NT2/D1 (cell line): ENCODE measurements around the gene S100A7.
"Not testable (repeated sequence)": the region's sequence is repeated elsewhere in the genome, so short reads cannot be mapped to it uniquely, and the experiment has no call there.

Experiments used
- DNase-seq: peaks from one replicate; pipeline ENCODE4 v3.0.0-alpha.2; 2011; ENCODE audit warnings: low read depth, low spot score
- H3K27me3 ChIP-seq: 2 replicates; pipeline ENCODE4 v1.6.0; 2011; ENCODE audit warnings: mild to moderate bottlenecking; ENCODE audit not compliant: insufficient read length, insufficient read depth
- H3K36me3 ChIP-seq: 2 replicates; pipeline ENCODE4 v1.6.1; 2011; ENCODE audit warnings: mild to moderate bottlenecking, low read length, mixed read lengths; ENCODE audit not compliant: insufficient read depth, insufficient read length
- H3K4me1 ChIP-seq: 2 replicates; pipeline ENCODE4 v1.5.1; 2011; ENCODE audit not compliant: insufficient read depth, insufficient read length
- H3K4me3 ChIP-seq: 2 replicates; pipeline ENCODE4 v1.5.1; 2011; ENCODE audit warnings: low read depth; ENCODE audit not compliant: insufficient read length
- H3K9ac ChIP-seq: 2 replicates; pipeline ENCODE4 v1.6.0; 2011; ENCODE audit warnings: low read depth; ENCODE audit not compliant: insufficient read length
- H3K9me3 ChIP-seq: 2 replicates; pipeline ENCODE4 v1.5.1; 2011; ENCODE audit warnings: mild to moderate bottlenecking, low read length; ENCODE audit not compliant: insufficient read depth
- SUZ12 ChIP-seq: IDR thresholded peaks from 2 replicates; pipeline ENCODE4 v1.6.1; 2011; ENCODE audit not compliant: insufficient read length, insufficient read depth; ENCODE audit errors: extremely low read depth
- YY1 ChIP-seq: IDR thresholded peaks from 2 replicates; pipeline ENCODE4 v1.6.1; 2011; ENCODE audit not compliant: insufficient read length, insufficient read depth
- ZNF274 ChIP-seq: IDR thresholded peaks from 2 replicates; pipeline ENCODE4 v1.6.1; 2011; ENCODE audit warnings: mild to moderate bottlenecking, low read depth, low read length

The S100A7 gene

DNA sequence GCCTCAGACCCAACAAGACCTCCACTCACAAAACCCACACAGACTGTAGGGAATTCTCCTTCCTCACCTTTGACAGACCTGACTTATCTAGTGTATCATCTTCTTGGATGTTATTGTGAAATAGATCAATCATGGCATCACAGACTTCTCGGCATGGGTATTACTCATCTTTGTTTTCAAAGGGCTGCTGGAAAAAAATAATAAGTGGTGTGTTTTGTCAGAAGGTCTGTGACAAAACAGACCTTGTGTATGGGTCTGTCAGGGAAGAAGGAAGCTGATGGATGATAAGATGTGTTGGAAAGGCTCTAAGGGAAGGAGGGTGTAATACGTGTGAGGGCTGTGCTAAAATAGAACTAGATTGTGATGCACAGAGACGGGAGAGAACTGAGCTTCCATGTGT is 13.9 kb upstream of the S100A7 start:
- no peak overlapping the region for H3K9ac ChIP-seq
- no peaks in the 10 kb centered on the region for H3K36me3 ChIP-seq
- DNase-seq: no peak
- peaks cover 41% of the 10 kb centered on the region; the same call in 1 of the 2 replicates for H3K9me3 ChIP-seq
- TF ChIP-seq ZNF274: no peak
- TF ChIP-seq YY1: no peak
- TF ChIP-seq SUZ12: no peak
- H3K27me3 ChIP-seq: no peaks in the 10 kb centered on the region
- H3K4me1 ChIP-seq: peaks cover 7% of the 10 kb centered on the region
- no peak overlapping the region for H3K4me3 ChIP-seq

DNA sequence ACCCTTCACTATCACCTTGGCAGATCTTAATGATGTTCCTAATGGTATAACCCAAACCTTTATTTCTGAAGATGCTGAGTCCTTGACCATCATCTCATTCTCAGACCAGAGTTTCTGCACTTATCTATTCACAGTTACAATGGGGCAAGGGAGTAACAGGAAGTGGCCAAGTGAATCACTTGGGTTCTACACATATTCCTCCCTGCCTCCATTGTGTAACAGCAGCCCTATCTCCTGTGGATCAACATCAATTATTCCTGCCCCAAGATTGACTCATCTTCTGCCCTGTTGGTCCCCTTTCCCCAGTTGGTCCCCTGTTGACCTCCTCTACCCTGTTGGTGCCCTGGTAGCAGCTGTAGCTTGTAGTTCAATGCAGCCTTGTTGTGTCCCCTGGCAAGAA is 10.3 kb upstream of the S100A7 start:
- Histone ChIP-seq H3K9me3 (peaks cover 45% of the 10 kb centered on the region; the same call in 1 of the 2 replicates), H3K36me3 (no peaks in the 10 kb centered on the region), H3K4me3 (no peak overlapping the region), H3K9ac (no peak overlapping the region), H3K27me3 (no peaks in the 10 kb centered on the region), H3K4me1 (peaks cover 5% of the 10 kb centered on the region)
- no peak for DNase-seq
- TF ChIP-seq ZNF274: no peak
- no peak for TF ChIP-seq SUZ12

DNA sequence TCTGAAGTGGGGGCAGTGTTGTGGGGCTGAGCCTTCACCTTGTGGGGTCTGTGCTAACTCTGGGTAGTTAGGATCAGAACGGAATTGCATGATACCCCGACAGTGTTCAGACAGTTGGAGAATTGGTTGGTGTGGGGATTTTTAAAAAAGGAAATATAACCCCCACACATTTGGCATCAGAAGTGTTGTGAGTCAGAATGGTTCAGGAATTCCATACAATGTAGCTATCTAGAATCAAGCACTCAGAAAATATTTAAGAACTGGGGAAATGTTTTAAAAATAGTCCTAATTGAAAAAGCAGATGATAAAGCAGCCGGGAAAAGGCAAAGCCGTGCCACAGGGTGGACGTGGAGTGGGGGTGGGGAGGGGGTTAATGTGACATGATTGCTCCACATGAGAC is 6.5 kb upstream of the S100A7 start:
- no peak for DNase-seq
- no peak overlapping the region for H3K4me3 ChIP-seq
- peaks cover 5% of the 10 kb centered on the region for H3K4me1 ChIP-seq
- H3K36me3 ChIP-seq: no peaks in the 10 kb centered on the region
- H3K9me3 ChIP-seq: peaks cover 25% of the 10 kb centered on the region; the same call in 1 of the 2 replicates
- no peaks in the 10 kb centered on the region for H3K27me3 ChIP-seq
- no peak overlapping the region for H3K9ac ChIP-seq
- no peak for TF ChIP-seq SUZ12
- no peak for TF ChIP-seq ZNF274
- no peak for TF ChIP-seq YY1

DNA sequence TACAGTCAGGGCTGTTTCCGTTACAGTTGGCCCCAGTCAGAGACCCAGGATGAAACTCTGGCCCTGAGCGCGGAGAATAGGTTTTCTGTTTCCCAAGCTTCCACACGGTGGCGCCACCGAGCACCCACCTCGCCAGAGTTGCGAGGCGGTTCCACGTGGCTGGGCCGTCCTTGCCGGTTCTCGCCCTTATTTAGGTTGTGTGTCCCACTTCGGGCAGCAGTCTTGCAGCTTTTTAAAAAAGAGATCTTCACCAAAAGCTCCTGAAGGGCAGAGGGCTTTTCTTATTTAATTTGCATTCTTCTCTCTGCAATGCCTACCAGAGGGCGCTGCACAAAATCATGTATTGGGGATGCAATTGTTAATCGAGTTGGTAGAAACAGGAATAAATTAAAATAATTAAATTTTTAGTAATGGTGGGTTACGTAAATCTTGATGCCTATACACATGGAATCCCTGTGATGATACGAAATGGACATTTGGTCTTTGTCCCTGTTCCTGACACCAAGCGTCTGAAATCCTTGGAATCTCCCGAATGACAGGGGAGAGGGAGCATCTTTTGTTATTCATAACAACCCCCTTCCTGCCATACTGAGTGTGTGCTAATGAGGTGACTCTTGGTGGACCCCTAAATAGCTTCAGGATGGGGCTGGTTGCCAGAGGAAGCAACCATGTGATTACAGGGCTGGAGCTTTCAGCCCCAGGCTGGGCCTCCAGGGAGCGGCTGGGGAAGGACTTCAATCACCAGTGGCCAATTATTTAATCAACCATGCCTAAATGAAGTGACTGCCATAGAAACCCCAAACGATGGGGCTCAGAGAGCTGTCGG is 5.6 kb upstream of the S100A7 start:
- TF ChIP-seq ZNF274: no peak
- Histone ChIP-seq H3K27me3 (no peaks in the 10 kb centered on the region), H3K9me3 (peaks cover 16% of the 10 kb centered on the region; the same call in 1 of the 2 replicates), H3K4me3 (no peak overlapping the region), H3K9ac (no peak overlapping the region), H3K36me3 (no peaks in the 10 kb centered on the region), H3K4me1 (peaks cover 5% of the 10 kb centered on the region)
- DNase-seq: peak; percentile 87

DNA sequence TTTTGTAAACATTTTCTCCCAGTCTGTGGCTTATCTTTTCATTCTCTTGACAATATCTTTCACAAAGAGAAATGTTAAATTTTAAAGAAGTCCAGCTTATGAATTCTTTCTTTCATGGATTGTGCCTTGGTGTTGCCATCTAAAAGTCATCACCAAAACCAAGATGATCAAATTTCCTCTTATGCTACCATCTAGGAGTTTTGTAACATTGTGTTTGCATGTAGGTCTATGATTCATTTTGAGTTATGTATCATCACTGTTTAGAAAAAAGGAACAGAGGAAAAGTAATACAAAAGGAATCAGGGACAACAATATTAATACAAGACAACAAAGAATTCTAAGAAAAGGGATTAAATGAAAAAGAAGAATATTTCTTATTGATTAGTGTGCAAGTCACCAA is 2.3 kb upstream of the S100A7 start:
- not testable (repeated sequence) for H3K36me3 ChIP-seq, H3K4me3 ChIP-seq

DNA sequence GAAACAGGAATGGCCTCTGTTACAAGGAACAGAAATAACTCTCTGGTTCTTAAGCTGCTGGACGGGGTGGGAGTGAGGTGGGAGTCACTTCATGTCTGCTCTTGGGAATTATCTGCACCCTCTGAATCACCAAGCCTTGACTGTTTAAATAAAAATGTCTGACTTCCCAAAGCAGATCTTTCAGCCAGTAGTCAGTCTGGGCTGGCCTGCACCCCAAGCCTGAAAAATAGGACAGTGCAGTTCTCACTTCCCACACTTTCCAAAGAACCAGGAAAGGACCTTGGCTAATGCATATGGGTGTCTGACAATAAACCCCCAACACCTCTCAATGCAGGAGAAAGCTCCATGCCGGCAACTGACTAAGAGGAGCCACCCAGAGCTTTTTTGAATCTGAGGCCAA is 796 bp downstream of the S100A7 start:
- Histone ChIP-seq H3K4me1 (no peaks in the 10 kb centered on the region), H3K9me3 (no peaks in the 10 kb centered on the region), H3K27me3 (no peaks in the 10 kb centered on the region), H3K4me3 (no peak overlapping the region), H3K9ac (no peak overlapping the region), H3K36me3 (no peaks in the 10 kb centered on the region)
- DNase-seq: no peak
- TF ChIP-seq YY1 (no peak), ZNF274 (no peak), SUZ12 (no peak)

More for the DNA sequence above, 2.3 kb upstream of the S100A7 start:
- not testable (repeated sequence) for H3K27me3 ChIP-seq, H3K9me3 ChIP-seq, H3K4me1 ChIP-seq, H3K9ac ChIP-seq, DNase-seq

DNA sequence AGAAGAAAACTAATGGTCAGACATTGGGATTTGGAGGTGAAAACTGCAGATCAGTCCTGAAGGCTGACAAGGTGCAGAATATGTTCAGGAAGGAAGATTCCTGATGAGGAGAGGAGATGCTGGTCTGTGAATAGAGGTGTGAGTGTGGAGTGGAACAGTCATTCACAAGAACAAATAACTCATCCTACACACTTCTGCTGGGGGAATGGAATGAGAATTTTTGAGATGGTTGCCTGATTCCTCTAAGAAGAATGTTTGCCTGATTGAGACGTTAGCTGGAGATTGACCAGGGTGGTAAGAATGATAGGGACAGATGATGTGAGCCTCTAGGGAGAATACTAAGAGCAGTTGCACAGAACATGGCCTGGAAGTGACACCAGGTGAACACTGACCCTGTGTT is 4.1 kb downstream of the S100A7 start:
- Histone ChIP-seq H3K36me3 (no peaks in the 10 kb centered on the region), H3K4me3 (no peak overlapping the region), H3K27me3 (peaks cover 2% of the 10 kb centered on the region), H3K9me3 (no peaks in the 10 kb centered on the region), H3K4me1 (no peaks in the 10 kb centered on the region), H3K9ac (no peak overlapping the region)
- DNase-seq: no peak
- TF ChIP-seq SUZ12 (no peak), ZNF274 (no peak), YY1 (no peak)

DNA sequence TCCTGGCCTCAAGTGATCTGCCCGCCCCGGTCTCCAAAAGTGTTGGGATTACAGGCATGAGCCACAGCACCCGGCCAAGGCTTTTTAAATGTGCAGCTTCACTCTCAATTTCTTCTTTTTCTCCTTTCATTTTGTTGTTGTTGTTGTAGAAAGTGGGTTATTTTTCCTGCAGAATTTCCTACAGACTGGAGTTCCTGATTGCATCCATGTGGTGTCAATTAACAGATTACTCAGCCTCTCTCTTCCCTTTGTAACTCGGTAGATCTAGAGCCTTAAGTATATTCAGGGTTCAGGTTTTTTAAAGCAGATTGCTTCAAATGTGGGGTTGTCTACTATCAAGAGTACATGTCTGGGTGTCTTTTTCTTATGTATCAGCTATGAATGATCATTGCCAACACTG is 11.6 kb downstream of the S100A7 start:
- not testable (repeated sequence) for H3K4me3 ChIP-seq, DNase-seq, H3K9ac ChIP-seq, H3K9me3 ChIP-seq, H3K36me3 ChIP-seq, H3K27me3 ChIP-seq, H3K4me1 ChIP-seq
